ENCODE results near the gene DYNC1H1.

The DYNC1H1 gene

DNA sequence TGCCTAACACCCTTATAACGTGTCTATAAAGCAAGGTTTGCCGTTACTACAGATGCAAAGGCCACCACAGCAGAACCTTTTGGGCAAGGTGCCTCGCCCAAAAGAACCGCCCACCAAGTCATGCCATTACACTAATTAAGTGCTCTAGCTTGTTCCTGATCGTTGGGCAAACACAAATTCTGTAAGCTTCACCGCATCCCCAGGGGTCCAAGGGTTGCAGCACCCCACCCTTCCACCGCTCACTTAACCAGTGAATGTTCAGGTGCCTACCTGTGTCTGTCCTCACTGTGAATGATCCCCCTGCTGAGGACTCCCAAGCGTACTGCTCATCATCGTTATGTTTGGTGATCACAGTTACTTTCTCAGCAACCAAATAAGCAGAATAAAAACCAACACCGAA is 121.1 kb downstream of the DYNC1H1 start:
- Histone ChIP-seq H3K4me1 (ENCODE audit: control insufficient read depth, insufficient read depth, low read length, poor library complexity, severe bottlenecking) (peaks cover 26% of the 10 kb centered on the region), H3K36me3 (ENCODE audit: control insufficient read depth, insufficient read depth, low read length) (peaks cover 52% of the 10 kb centered on the region), H3K4me3 (ENCODE audit: insufficient read depth, low read depth, low read length, poor library complexity, severe bottlenecking) (no peak overlapping the region), H3K9me3 (ENCODE audit: control insufficient read depth, low read length) (no peaks in the 10 kb centered on the region), H3K27me3 (replicated peaks; ENCODE audit: control insufficient read depth, insufficient read depth, low read length, poor library complexity, severe bottlenecking) (no peaks in the 10 kb centered on the region), H3K27ac (ENCODE audit: insufficient read depth, low read length, poor library complexity, severe bottlenecking) (peak overlapping the region; percentile 99)
- no peak for DNase-seq

GRCh38 chr14:102085948-102086708 is 121.8 kb downstream of the DYNC1H1 start:
- Histone ChIP-seq H3K9me3 (ENCODE audit: control insufficient read depth, low read length) (no peaks in the 10 kb centered on the region), H3K27me3 (replicated peaks; ENCODE audit: control insufficient read depth, insufficient read depth, low read length, poor library complexity, severe bottlenecking) (no peaks in the 10 kb centered on the region), H3K36me3 (ENCODE audit: control insufficient read depth, insufficient read depth, low read length) (peaks cover 46% of the 10 kb centered on the region), H3K4me1 (ENCODE audit: control insufficient read depth, insufficient read depth, low read length, poor library complexity, severe bottlenecking) (peaks cover 26% of the 10 kb centered on the region), H3K27ac (ENCODE audit: insufficient read depth, low read length, poor library complexity, severe bottlenecking) (peak overlapping the region; percentile 99), H3K4me3 (ENCODE audit: insufficient read depth, low read depth, low read length, poor library complexity, severe bottlenecking) (peak overlapping the region; percentile 92)
- DNase-seq = peak; percentile 59 to 63 (median 61)

- Histone ChIP-seq H3K4me1 (ENCODE audit: control insufficient read depth, insufficient read depth, low read length, poor library complexity, severe bottlenecking) (peaks cover 26% of the 10 kb centered on the region), H3K4me3 (ENCODE audit: insufficient read depth, low read depth, low read length, poor library complexity, severe bottlenecking) (peak overlapping the region; percentile 92), H3K36me3 (ENCODE audit: control insufficient read depth, insufficient read depth, low read length) (peaks cover 41% of the 10 kb centered on the region), H3K27me3 (replicated peaks; ENCODE audit: control insufficient read depth, insufficient read depth, low read length, poor library complexity, severe bottlenecking) (no peaks in the 10 kb centered on the region), H3K9me3 (ENCODE audit: control insufficient read depth, low read length) (no peaks in the 10 kb centered on the region), H3K27ac (ENCODE audit: insufficient read depth, low read length, poor library complexity, severe bottlenecking) (peak overlapping the region; percentile 99)
- no peak for DNase-seq
Observed at GRCh38 chr14:102086709-102086971, 122.3 kb downstream of the DYNC1H1 start.

DNA sequence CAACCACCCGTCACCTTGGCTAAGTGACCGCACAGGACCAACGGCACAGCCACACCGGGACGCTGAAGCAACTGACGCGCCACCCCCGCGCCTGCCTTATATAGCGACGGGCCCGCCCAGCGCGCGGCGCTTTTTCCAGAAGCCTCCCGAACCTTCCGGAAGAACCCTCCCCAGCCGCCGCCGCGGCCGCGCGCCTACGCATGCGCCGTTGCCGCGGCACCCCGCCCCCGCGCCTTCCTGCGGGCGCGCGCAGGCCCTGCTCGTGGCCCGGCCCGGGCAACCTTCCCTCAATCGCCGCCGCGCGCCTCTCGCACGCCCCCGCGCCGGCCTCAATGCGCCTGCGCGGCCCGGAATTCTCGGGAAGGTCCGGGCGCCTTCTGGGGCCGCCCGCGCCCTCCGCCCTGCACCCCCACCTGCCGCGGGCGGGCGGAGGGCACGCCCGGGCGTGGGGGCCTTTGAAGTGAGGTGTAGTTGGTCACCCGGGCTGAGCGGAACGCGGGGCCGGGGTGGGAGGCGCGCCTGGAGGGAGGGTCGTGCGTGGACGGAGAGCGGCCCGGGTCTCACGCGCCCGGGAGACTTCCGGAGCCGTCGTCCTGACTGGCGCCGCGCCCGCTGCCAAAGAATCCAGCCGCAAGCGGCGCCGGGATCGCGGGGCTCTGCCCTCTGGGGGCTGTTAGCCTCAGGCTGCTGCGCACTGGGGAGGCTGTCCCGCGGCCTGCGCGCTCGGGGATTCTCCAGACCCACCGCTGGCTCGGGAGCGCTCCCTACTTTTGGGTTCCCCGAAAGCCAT is 122.8 kb downstream of the DYNC1H1 start, which contains the start of gene HSP90AA1:
HSP90AA1 (minus strand) TSS at position 73 of the 790 bp plus-strand sequence. CDS start 666 bp downstream, outside the sequence.
- Histone ChIP-seq H3K36me3 (ENCODE audit: control insufficient read depth, insufficient read depth, low read length) (peaks cover 36% of the 10 kb centered on the region), H3K4me3 (ENCODE audit: insufficient read depth, low read depth, low read length, poor library complexity, severe bottlenecking) (peak within 1 kb of the TSS; percentile 92), H3K27ac (ENCODE audit: insufficient read depth, low read length, poor library complexity, severe bottlenecking) (peak within 1 kb of the TSS; percentile 99), H3K9me3 (ENCODE audit: control insufficient read depth, low read length) (no peaks in the 10 kb centered on the region), H3K4me1 (ENCODE audit: control insufficient read depth, insufficient read depth, low read length, poor library complexity, severe bottlenecking) (peaks cover 26% of the 10 kb centered on the region), H3K27me3 (replicated peaks; ENCODE audit: control insufficient read depth, insufficient read depth, low read length, poor library complexity, severe bottlenecking) (no peaks in the 10 kb centered on the region)
- peak; percentile 88 to 93 (median 89) for DNase-seq

- peak overlapping the region; percentile 92 for H3K4me3 ChIP-seq (ENCODE audit: insufficient read depth, low read depth, low read length, poor library complexity, severe bottlenecking)
- H3K36me3 ChIP-seq (ENCODE audit: control insufficient read depth, insufficient read depth, low read length) = peaks cover 30% of the 10 kb centered on the region
- H3K27ac ChIP-seq (ENCODE audit: insufficient read depth, low read length, poor library complexity, severe bottlenecking) = peak overlapping the region; percentile 99
- no peaks in the 10 kb centered on the region for H3K9me3 ChIP-seq (ENCODE audit: control insufficient read depth, low read length)
- H3K27me3 ChIP-seq (replicated peaks; ENCODE audit: control insufficient read depth, insufficient read depth, low read length, poor library complexity, severe bottlenecking) = no peaks in the 10 kb centered on the region
- peaks cover 26% of the 10 kb centered on the region for H3K4me1 ChIP-seq (ENCODE audit: control insufficient read depth, insufficient read depth, low read length, poor library complexity, severe bottlenecking)
- no peak for DNase-seq
Observed at GRCh38 chr14:102087762-102088011, 123.3 kb downstream of the DYNC1H1 start.

- Histone ChIP-seq H3K4me3 (ENCODE audit: insufficient read depth, low read depth, low read length, poor library complexity, severe bottlenecking) (peak overlapping the region; percentile 92), H3K9me3 (ENCODE audit: control insufficient read depth, low read length) (no peaks in the 10 kb centered on the region), H3K27me3 (replicated peaks; ENCODE audit: control insufficient read depth, insufficient read depth, low read length, poor library complexity, severe bottlenecking) (no peaks in the 10 kb centered on the region), H3K27ac (ENCODE audit: insufficient read depth, low read length, poor library complexity, severe bottlenecking) (peak overlapping the region; percentile 99), H3K36me3 (ENCODE audit: control insufficient read depth, insufficient read depth, low read length) (peaks cover 26% of the 10 kb centered on the region), H3K4me1 (ENCODE audit: control insufficient read depth, insufficient read depth, low read length, poor library complexity, severe bottlenecking) (peaks cover 26% of the 10 kb centered on the region)
- peak; percentile 4 to 38 (median 30) for DNase-seq
Observed at GRCh38 chr14:102088012-102088792, 123.8 kb downstream of the DYNC1H1 start.

- H3K9me3 ChIP-seq (ENCODE audit: control insufficient read depth, low read length) = no peaks in the 10 kb centered on the region
- H3K4me3 ChIP-seq (ENCODE audit: insufficient read depth, low read depth, low read length, poor library complexity, severe bottlenecking) = no peak overlapping the region
- no peak for DNase-seq
- H3K27ac ChIP-seq (ENCODE audit: insufficient read depth, low read length, poor library complexity, severe bottlenecking) = no peak overlapping the region
- H3K27me3 ChIP-seq (replicated peaks; ENCODE audit: control insufficient read depth, insufficient read depth, low read length, poor library complexity, severe bottlenecking) = no peaks in the 10 kb centered on the region
- H3K36me3 ChIP-seq (ENCODE audit: control insufficient read depth, insufficient read depth, low read length) = peaks cover 11% of the 10 kb centered on the region
- H3K4me1 ChIP-seq (ENCODE audit: control insufficient read depth, insufficient read depth, low read length, poor library complexity, severe bottlenecking) = peaks cover 24% of the 10 kb centered on the region
Observed at GRCh38 chr14:102089621-102090343, 125.4 kb downstream of the DYNC1H1 start.

DNA sequence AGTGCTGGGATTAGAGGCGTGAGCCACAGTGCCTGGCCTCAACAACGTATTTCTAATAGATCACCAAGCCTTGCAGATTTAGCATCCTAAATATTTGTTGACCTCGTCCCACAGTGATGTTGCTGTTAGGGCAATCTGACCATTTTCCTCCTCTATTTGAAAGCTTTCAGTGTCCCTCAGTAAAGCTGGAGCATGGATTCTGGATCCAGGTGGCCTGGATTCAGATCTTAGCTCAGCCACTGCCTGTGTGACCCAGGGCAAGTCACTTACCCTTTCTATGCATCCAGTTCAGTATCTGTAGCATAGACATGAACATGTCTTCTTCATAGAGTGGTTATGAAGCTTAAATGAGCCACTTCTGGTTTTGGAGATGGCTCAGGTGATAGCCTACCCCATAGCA is 126.3 kb downstream of the DYNC1H1 start:
- no peaks in the 10 kb centered on the region for H3K9me3 ChIP-seq (ENCODE audit: control insufficient read depth, low read length)
- no peak overlapping the region for H3K27ac ChIP-seq (ENCODE audit: insufficient read depth, low read length, poor library complexity, severe bottlenecking)
- peaks cover 15% of the 10 kb centered on the region for H3K4me1 ChIP-seq (ENCODE audit: control insufficient read depth, insufficient read depth, low read length, poor library complexity, severe bottlenecking)
- H3K36me3 ChIP-seq (ENCODE audit: control insufficient read depth, insufficient read depth, low read length) = peaks cover 1% of the 10 kb centered on the region
- H3K4me3 ChIP-seq (ENCODE audit: insufficient read depth, low read depth, low read length, poor library complexity, severe bottlenecking) = no peak overlapping the region
- no peaks in the 10 kb centered on the region for H3K27me3 ChIP-seq (replicated peaks; ENCODE audit: control insufficient read depth, insufficient read depth, low read length, poor library complexity, severe bottlenecking)
- DNase-seq = no peak

- no peak for DNase-seq
- H3K27me3 ChIP-seq (replicated peaks; ENCODE audit: control insufficient read depth, insufficient read depth, low read length, poor library complexity, severe bottlenecking) = no peaks in the 10 kb centered on the region
Observed at GRCh38 chr14:102092806-102093205, 128.4 kb downstream of the DYNC1H1 start.

More at GRCh38 chr14:102092806-102093205, 128.4 kb downstream of the DYNC1H1 start:
- Histone ChIP-seq H3K36me3 (ENCODE audit: control insufficient read depth, insufficient read depth, low read length) (no peaks in the 10 kb centered on the region), H3K9me3 (ENCODE audit: control insufficient read depth, low read length) (no peaks in the 10 kb centered on the region), H3K4me3 (ENCODE audit: insufficient read depth, low read depth, low read length, poor library complexity, severe bottlenecking) (no peak overlapping the region), H3K4me1 (ENCODE audit: control insufficient read depth, insufficient read depth, low read length, poor library complexity, severe bottlenecking) (peaks cover 9% of the 10 kb centered on the region), H3K27ac (ENCODE audit: insufficient read depth, low read length, poor library complexity, severe bottlenecking) (no peak overlapping the region)
